GM06990 (cell line): Measurements from ENCODE around the gene ATAD2B.

Source experiments
- DNase-seq: peaks from one replicate; pipeline ENCODE4 v3.0.0-alpha.2; 2011; ENCODE audit not compliant: insufficient read length; ENCODE audit errors: extremely low read depth
- H3K27me3 ChIP-seq: replicated peaks from 2 replicates; pipeline ENCODE4 v1.6.0; 2011; ENCODE audit warnings: low read length; ENCODE audit not compliant: control insufficient read depth, insufficient read depth
- H3K36me3 ChIP-seq: 2 replicates; pipeline ENCODE4 v1.5.1; 2011; ENCODE audit warnings: low read length; ENCODE audit not compliant: control insufficient read depth, insufficient read depth
- H3K4me3 ChIP-seq: replicated peaks from 2 replicates; pipeline ENCODE4 v1.5.1; 2011; ENCODE audit warnings: low read depth, mild to moderate bottlenecking, control low read depth, low read length
- CTCF ChIP-seq: IDR thresholded peaks from 2 replicates; pipeline ENCODE4 v1.5.1; 2011; ENCODE audit warnings: low read length, control low read depth, mild to moderate bottlenecking, inconsistent platforms; ENCODE audit not compliant: insufficient read depth, poor library complexity, severe bottlenecking

Gene ATAD2B

GRCh38 chr2:23722255-23722654 is 204.7 kb downstream of the ATAD2B start:
- Histone ChIP-seq H3K36me3 (no peaks in the 10 kb centered on the region; the same call in 1 of the 2 replicates), H3K27me3 (no peaks in the 10 kb centered on the region), H3K4me3 (no peak overlapping the region)
- no peak for TF ChIP-seq CTCF
- no peak for DNase-seq

DNA sequence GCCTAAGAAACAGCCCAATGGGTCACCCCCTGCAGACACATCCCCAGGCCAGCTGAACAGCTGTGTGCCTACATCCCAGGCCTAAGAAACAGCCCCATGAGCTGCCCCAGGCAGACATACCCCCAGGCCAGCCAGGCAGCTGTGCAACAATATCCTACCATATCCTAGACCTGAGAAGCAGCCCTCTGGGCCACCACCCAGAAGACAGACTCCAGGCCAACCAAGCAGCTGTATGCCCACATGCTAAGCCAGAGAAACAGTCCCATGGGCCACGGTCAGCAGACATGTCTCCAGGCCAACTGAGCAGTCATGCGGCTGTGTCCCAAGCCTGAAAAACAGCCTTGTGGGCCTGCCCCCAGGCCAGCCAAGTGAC is 205.5 kb downstream of the ATAD2B start:
- DNase-seq = no peak
- Histone ChIP-seq H3K27me3 (no peaks in the 10 kb centered on the region), H3K36me3 (no peaks in the 10 kb centered on the region; the same call in none of the 2 replicates), H3K4me3 (no peak overlapping the region)
- no peak for TF ChIP-seq CTCF

GRCh38 chr2:23720705-23721453 is 206.0 kb downstream of the ATAD2B start:
- DNase-seq = no peak
- Histone ChIP-seq H3K36me3 (no peaks in the 10 kb centered on the region; the same call in none of the 2 replicates), H3K4me3 (no peak overlapping the region), H3K27me3 (no peaks in the 10 kb centered on the region)
- no peak for TF ChIP-seq CTCF

DNA sequence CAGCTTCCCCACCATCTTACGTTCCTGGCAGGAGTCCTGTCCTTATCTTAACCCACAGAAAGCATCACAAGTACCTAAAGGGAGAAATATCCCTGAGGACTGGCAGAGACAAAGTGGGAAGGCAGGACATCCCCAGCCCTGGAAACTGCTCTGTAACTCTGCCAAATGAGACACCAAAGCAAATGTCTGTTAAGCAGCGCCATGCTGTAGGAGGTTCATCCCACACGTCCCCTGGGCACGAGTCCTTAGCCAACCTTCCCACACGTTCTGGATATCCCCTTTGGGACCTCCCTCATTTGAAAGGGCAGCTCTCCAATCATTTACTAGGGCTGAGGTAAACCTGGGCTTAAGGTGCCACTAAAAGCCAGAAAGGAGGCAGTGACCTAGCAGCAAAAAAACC is 207.2 kb downstream of the ATAD2B start:
- Histone ChIP-seq H3K27me3 (no peaks in the 10 kb centered on the region), H3K4me3 (no peak overlapping the region), H3K36me3 (no peaks in the 10 kb centered on the region; the same call in none of the 2 replicates)
- TF ChIP-seq CTCF = no peak
- DNase-seq = no peak

- TF ChIP-seq CTCF = no peak
- H3K4me3 ChIP-seq = no peak overlapping the region
- no peaks in the 10 kb centered on the region for H3K27me3 ChIP-seq
- DNase-seq = no peak
- no peaks in the 10 kb centered on the region; the same call in none of the 2 replicates for H3K36me3 ChIP-seq
These were observed 207.8 kb downstream of the ATAD2B start for GRCh38 chr2:23718931-23719700.
